Activated T-helper 2 cell treated with anti-CD3 and anti-CD28 coated beads, Interferon-gamma antibody, Interleukin-2, Interleukin-4, amounts not matched to agents 10 μg/mL and 5 μg/mL and 100 μg/mL, durations not matched to agents 14 hours and 24 hours and 36 hours (primary cell): Measurements from ENCODE around the gene ARHGAP27. TPM values are rescaled to one million over a fixed set of nuclear protein-coding genes. Genes with fewer than 3 reads are reported as not detected.

ENCODE experiments used
- DNase-seq: peaks from one replicate; pipeline ENCODE4 v3.0.0; 2021; ENCODE audit warnings: low spot score
- H3K27ac Mint-ChIP-seq: one replicate; pipeline ENCODE4 v1.8.0; 2021; ENCODE audit warnings: mixed read lengths
- H3K27me3 Mint-ChIP-seq: one replicate; pipeline ENCODE4 v1.8.0; 2021; ENCODE audit warnings: low read depth, mixed read lengths
- H3K36me3 Mint-ChIP-seq: one replicate; pipeline ENCODE4 v1.8.0; 2021; ENCODE audit warnings: low read depth, mixed read lengths
- H3K4me1 Mint-ChIP-seq: one replicate; pipeline ENCODE4 v1.8.0; 2021; ENCODE audit warnings: low read depth, mixed read lengths
- H3K4me3 Mint-ChIP-seq: one replicate; pipeline ENCODE4 v1.8.0; 2021; ENCODE audit warnings: low read depth, mild to moderate bottlenecking, moderate library complexity, mixed read lengths
- H3K9me3 Mint-ChIP-seq: one replicate; pipeline ENCODE4 v1.8.0; 2021; ENCODE audit warnings: mixed read lengths
- intact Hi-C: fragments of 100-400 bp; cut with micrococcal nuclease; formaldehyde crosslinking; loops from one replicate; pipeline ENCODE4 v1.15.1; 2023
- total RNA-seq: library from RNA; stranded (reverse); gene quantifications from 2 replicates; pipeline ENCODE4 v1.2.3, GENCODE V29; 2022

The ARHGAP27 gene
- total RNA-seq, 1 donor from 2014 or later: 58.0 TPM

- intact Hi-C loops: no loop called here
- Mint-ChIP-seq H3K9me3 (no peaks in the 10 kb centered on the region), H3K27ac (no peak overlapping the region), H3K4me3 (peak overlapping the region; percentile 77), H3K36me3 (no peaks in the 10 kb centered on the region), H3K4me1 (peaks cover 22% of the 10 kb centered on the region), H3K27me3 (no peaks in the 10 kb centered on the region)
- peak; percentile 74 for DNase-seq
Observed at GRCh38 chr17:45431531-45432404, 902 bp downstream of the ARHGAP27 start.

- Mint-ChIP-seq H3K36me3 (no peaks in the 10 kb centered on the region), H3K27me3 (no peaks in the 10 kb centered on the region), H3K9me3 (no peaks in the 10 kb centered on the region), H3K27ac (peak overlapping the region; percentile 58), H3K4me3 (peak overlapping the region; percentile 77), H3K4me1 (peaks cover 22% of the 10 kb centered on the region)
- intact Hi-C loops: no loop called here
- DNase-seq: peak; percentile 44
Observed at GRCh38 chr17:45430738-45431530, 1.7 kb downstream of the ARHGAP27 start.

GRCh38 chr17:45430006-45430737 lies 2.5 kb downstream of the ARHGAP27 start:
- H3K4me3 Mint-ChIP-seq: peak overlapping the region; percentile 77
- intact Hi-C loops: no loop called here

GRCh38 chr17:45429339-45430005 lies 3.2 kb downstream of the ARHGAP27 start:
- Mint-ChIP-seq H3K9me3 (no peaks in the 10 kb centered on the region), H3K4me3 (no peak overlapping the region), H3K27ac (no peak overlapping the region), H3K36me3 (no peaks in the 10 kb centered on the region), H3K4me1 (peaks cover 22% of the 10 kb centered on the region), H3K27me3 (no peaks in the 10 kb centered on the region)
- DNase-seq: no peak
- intact Hi-C loops: no loop called here

More at GRCh38 chr17:45430006-45430737, 2.5 kb downstream of the ARHGAP27 start:
- peaks cover 22% of the 10 kb centered on the region for H3K4me1 Mint-ChIP-seq
- no peaks in the 10 kb centered on the region for H3K36me3 Mint-ChIP-seq
- H3K27me3 Mint-ChIP-seq: no peaks in the 10 kb centered on the region
- H3K27ac Mint-ChIP-seq: no peak overlapping the region
- H3K9me3 Mint-ChIP-seq: no peaks in the 10 kb centered on the region
- no peak for DNase-seq

GRCh38 chr17:45428931-45429338 lies 3.7 kb downstream of the ARHGAP27 start:
- no peak overlapping the region for H3K4me3 Mint-ChIP-seq
- H3K4me1 Mint-ChIP-seq: peaks cover 22% of the 10 kb centered on the region
- no peaks in the 10 kb centered on the region for H3K9me3 Mint-ChIP-seq
- no peak overlapping the region for H3K27ac Mint-ChIP-seq
- DNase-seq: no peak
- H3K27me3 Mint-ChIP-seq: no peaks in the 10 kb centered on the region
- intact Hi-C loops: no loop called here
- H3K36me3 Mint-ChIP-seq: no peaks in the 10 kb centered on the region

GRCh38 chr17:45428050-45428617 lies 4.5 kb downstream of the ARHGAP27 start:
- H3K27me3 Mint-ChIP-seq: no peaks in the 10 kb centered on the region
- no peaks in the 10 kb centered on the region for H3K36me3 Mint-ChIP-seq
- H3K9me3 Mint-ChIP-seq: no peaks in the 10 kb centered on the region
- H3K4me3 Mint-ChIP-seq: peak overlapping the region; percentile 14
- peak; percentile 77 for DNase-seq
- intact Hi-C loops: no loop called here
- no peak overlapping the region for H3K27ac Mint-ChIP-seq
- peaks cover 21% of the 10 kb centered on the region for H3K4me1 Mint-ChIP-seq

GRCh38 chr17:45427181-45427835 lies 5.4 kb downstream of the ARHGAP27 start:
- intact Hi-C loops: no loop called here

GRCh38 chr17:45426561-45426960 lies 6.1 kb downstream of the ARHGAP27 start:
- Mint-ChIP-seq H3K27me3 (no peaks in the 10 kb centered on the region), H3K4me1 (peaks cover 20% of the 10 kb centered on the region), H3K9me3 (no peaks in the 10 kb centered on the region), H3K27ac (no peak overlapping the region), H3K36me3 (no peaks in the 10 kb centered on the region), H3K4me3 (no peak overlapping the region)
- DNase-seq: no peak
- intact Hi-C loops: no loop called here

More at GRCh38 chr17:45427181-45427835, 5.4 kb downstream of the ARHGAP27 start:
- Mint-ChIP-seq H3K9me3 (no peaks in the 10 kb centered on the region), H3K27me3 (no peaks in the 10 kb centered on the region), H3K36me3 (no peaks in the 10 kb centered on the region), H3K4me3 (no peak overlapping the region), H3K27ac (no peak overlapping the region), H3K4me1 (peaks cover 20% of the 10 kb centered on the region)
- DNase-seq: no peak

GRCh38 chr17:45425984-45426413 lies 6.7 kb downstream of the ARHGAP27 start:
- DNase-seq: no peak
- Mint-ChIP-seq H3K27ac (no peak overlapping the region), H3K9me3 (no peaks in the 10 kb centered on the region), H3K36me3 (no peaks in the 10 kb centered on the region), H3K4me3 (no peak overlapping the region), H3K4me1 (peaks cover 17% of the 10 kb centered on the region), H3K27me3 (no peaks in the 10 kb centered on the region)
- intact Hi-C loops: no loop called here

- H3K4me3 Mint-ChIP-seq: no peak overlapping the region
- peaks cover 11% of the 10 kb centered on the region for H3K4me1 Mint-ChIP-seq
- no peak overlapping the region for H3K27ac Mint-ChIP-seq
- H3K36me3 Mint-ChIP-seq: no peaks in the 10 kb centered on the region
- DNase-seq: no peak
- H3K9me3 Mint-ChIP-seq: no peaks in the 10 kb centered on the region
- H3K27me3 Mint-ChIP-seq: no peaks in the 10 kb centered on the region
- intact Hi-C loops: no loop called here
Observed at GRCh38 chr17:45425125-45425983, 7.3 kb downstream of the ARHGAP27 start.

- Mint-ChIP-seq H3K27ac (no peak overlapping the region), H3K4me1 (peaks cover 10% of the 10 kb centered on the region), H3K36me3 (no peaks in the 10 kb centered on the region), H3K27me3 (no peaks in the 10 kb centered on the region), H3K9me3 (no peaks in the 10 kb centered on the region), H3K4me3 (no peak overlapping the region)
- no peak for DNase-seq
- intact Hi-C loops: no loop called here
Observed at GRCh38 chr17:45424769-45425124, 7.9 kb downstream of the ARHGAP27 start.
